ENCODE measurements around the gene ENDOU. TPM values are rescaled to one million over a fixed set of nuclear protein-coding genes. Genes with fewer than 3 reads are reported as not detected.

ENDOU gene
- polyA plus RNA-seq, 2 of the 4 experiments (the other 2 are of a cell fraction), result not detected

DNA sequence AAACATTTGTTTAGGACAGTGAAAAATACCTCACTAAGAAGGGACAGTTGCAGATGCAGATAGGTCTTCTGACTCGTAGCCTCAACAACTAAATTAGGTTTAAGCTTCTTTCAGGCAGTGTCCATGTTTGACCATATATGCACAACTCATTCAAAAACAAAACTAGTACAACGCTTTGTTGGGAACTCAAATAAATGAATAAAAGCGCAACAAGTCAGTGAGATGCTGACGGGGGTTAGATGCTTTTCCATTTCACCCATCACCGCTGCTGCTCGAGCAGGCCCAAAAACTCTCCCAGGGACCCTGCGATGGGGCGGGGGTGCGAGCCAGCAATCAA, 20.1 kb downstream of the ENDOU start (continued):
- TF ChIP-seq, protein P1, sequence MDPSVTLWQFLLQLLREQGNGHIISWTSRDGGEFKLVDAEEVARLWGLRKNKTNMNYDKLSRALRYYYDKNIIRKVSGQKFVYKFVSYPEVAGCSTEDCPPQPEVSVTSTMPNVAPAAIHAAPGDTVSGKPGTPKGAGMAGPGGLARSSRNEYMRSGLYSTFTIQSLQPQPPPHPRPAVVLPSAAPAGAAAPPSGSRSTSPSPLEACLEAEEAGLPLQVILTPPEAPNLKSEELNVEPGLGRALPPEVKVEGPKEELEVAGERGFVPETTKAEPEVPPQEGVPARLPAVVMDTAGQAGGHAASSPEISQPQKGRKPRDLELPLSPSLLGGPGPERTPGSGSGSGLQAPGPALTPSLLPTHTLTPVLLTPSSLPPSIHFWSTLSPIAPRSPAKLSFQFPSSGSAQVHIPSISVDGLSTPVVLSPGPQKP (IDR thresholded peaks at IDR 0.05; ENCODE audit: low read depth, low read length), result no peak

DNA sequence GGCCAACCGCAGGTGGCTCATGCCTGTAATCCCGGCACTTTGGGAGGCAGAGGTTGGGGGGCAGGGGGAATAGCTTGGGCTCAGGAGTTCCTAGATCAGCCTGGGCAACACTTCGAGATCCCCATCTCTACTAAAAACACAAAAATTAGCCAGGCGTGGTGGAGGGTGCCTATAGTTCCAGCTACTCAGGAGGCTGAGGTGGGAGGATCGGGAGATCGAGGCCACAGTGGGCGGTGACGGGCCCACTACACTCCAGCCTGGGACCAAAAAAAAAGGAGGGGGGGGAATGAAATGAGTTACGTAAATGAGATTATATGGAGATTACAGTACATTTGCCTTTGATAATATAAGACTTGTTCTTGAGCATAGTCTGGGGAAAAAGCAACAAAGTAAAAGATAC, 20.6 kb downstream of the ENDOU start:
- Histone ChIP-seq H3K27ac (peak overlapping the region; percentile 90 to 96), H3K4me2 (peak overlapping the region; percentile 97), H3K4me1 (peaks cover 21% of the 10 kb centered on the region; the same call in 2 of the 3 replicates), H3K9me3 (no peaks in the 10 kb centered on the region), H3K4me3 (peak overlapping the region; percentile 81)
- ATAC-seq (no peak), DNase-seq (ENCODE audit: low read depth in 1 of 2, low spot score in 1 of 2) (no peak), FAIRE-seq (no peak)
- 90% methylated on average over 9 of the region's 9 CpGs for WGBS (ENCODE audit: missing lambda C conversion rate)
- POLR2A ChIA-PET, result no interaction called here
- TF ChIP-seq, protein P2, sequence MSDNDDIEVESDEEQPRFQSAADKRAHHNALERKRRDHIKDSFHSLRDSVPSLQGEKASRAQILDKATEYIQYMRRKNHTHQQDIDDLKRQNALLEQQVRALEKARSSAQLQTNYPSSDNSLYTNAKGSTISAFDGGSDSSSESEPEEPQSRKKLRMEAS (IDR thresholded peaks at IDR 0.05), result no peak
- no peak for TF ChIP-seq MYC (IDR thresholded peaks at IDR 0.05; ENCODE audit: borderline replicate concordance, low read length)
- TF ChIP-seq CHD2 (IDR thresholded peaks at IDR 0.05; ENCODE audit: low read length, partially characterized antibody), result no peak
- TF ChIP-seq NFE2L2 (conservative IDR thresholded peaks at IDR 0.05; ENCODE audit: low read length), result no peak
- TF ChIP-seq HEYL (CRISPR knock-in tag; IDR thresholded peaks at IDR 0.05), result no peak
- CTCF ChIA-PET, result interaction anchor here (0.7 to 17.4 kb wide), 8 partner anchors 8 to 133 kb away, joined by 3 to 343 read pairs (median 4); partner anchors contain the start of gene SLC48A1

DNA sequence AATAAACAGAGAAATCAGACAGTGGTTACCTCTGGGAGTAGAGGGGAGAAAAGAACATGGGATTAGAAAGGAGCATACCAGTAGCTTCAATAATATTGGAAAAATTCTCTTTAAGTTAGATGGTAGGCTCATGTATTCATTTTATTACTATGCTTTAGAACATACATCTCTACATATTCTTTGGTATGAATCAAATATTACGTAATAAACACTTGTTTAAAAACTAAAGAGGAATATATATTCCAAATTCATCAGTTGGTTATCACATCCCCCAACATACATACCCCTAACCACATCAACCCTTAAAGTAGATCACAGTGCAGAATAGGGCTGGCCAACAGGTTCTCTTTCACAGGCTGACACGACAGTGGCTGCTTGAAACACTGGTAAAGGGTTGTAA, 25.0 kb downstream of the ENDOU start:
- Histone ChIP-seq H3K27ac (no peak overlapping the region), H3K9me3 (no peaks in the 10 kb centered on the region), H3K4me2 (no peak overlapping the region), H3K4me1 (peaks cover 14% of the 10 kb centered on the region; the same call in 2 of the 3 replicates), H3K4me3 (no peak overlapping the region)
- FAIRE-seq (no peak), DNase-seq (ENCODE audit: low read depth in 1 of 2, low spot score in 1 of 2) (no peak), ATAC-seq (no peak)
- TF ChIP-seq POLR2AphosphoS2 (conservative IDR thresholded peaks at IDR 0.05; ENCODE audit: low read length) (no peak), SREBF2 (IDR thresholded peaks at IDR 0.05) (no peak), ZFP36 (IDR thresholded peaks at IDR 0.05; ENCODE audit: borderline replicate concordance, partially characterized antibody) (no peak), EHF (CRISPR knock-in tag; IDR thresholded peaks at IDR 0.05) (no peak), SMC3 (IDR thresholded peaks at IDR 0.05) (no peak), EP300 (IDR thresholded peaks at IDR 0.05) (no peak), FOSL2 (IDR thresholded peaks at IDR 0.05) (no peak), FOSL2 (CRISPR knock-in tag; IDR thresholded peaks at IDR 0.05) (no peak), ZNF302 (CRISPR knock-in tag; IDR thresholded peaks at IDR 0.05) (no peak), ZSCAN20 (CRISPR knock-in tag; IDR thresholded peaks at IDR 0.05) (no peak), HEYL (CRISPR knock-in tag; IDR thresholded peaks at IDR 0.05) (no peak), ESRRA (IDR thresholded peaks at IDR 0.05; ENCODE audit: borderline replicate concordance, low read length) (no peak)
- TF ChIP-seq, protein P3, sequence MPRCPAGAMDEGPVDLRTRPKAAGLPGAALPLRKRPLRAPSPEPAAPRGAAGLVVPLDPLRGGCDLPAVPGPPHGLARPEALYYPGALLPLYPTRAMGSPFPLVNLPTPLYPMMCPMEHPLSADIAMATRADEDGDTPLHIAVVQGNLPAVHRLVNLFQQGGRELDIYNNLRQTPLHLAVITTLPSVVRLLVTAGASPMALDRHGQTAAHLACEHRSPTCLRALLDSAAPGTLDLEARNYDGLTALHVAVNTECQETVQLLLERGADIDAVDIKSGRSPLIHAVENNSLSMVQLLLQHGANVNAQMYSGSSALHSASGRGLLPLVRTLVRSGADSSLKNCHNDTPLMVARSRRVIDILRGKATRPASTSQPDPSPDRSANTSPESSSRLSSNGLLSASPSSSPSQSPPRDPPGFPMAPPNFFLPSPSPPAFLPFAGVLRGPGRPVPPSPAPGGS (IDR thresholded peaks at IDR 0.05), result no peak
- TF ChIP-seq, protein P4, sequence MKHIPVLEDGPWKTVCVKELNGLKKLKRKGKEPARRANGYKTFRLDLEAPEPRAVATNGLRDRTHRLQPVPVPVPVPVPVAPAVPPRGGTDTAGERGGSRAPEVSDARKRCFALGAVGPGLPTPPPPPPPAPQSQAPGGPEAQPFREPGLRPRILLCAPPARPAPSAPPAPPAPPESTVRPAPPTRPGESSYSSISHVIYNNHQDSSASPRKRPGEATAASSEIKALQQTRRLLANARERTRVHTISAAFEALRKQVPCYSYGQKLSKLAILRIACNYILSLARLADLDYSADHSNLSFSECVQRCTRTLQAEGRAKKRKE (CRISPR knock-in tag; IDR thresholded peaks at IDR 0.05; ENCODE audit: low read depth), result no peak
- ChIA-PET CTCF (no interaction called here), POLR2A (no interaction called here)
- 88% methylated on average over 2 of the region's 2 CpGs for WGBS (ENCODE audit: missing lambda C conversion rate)

DNA sequence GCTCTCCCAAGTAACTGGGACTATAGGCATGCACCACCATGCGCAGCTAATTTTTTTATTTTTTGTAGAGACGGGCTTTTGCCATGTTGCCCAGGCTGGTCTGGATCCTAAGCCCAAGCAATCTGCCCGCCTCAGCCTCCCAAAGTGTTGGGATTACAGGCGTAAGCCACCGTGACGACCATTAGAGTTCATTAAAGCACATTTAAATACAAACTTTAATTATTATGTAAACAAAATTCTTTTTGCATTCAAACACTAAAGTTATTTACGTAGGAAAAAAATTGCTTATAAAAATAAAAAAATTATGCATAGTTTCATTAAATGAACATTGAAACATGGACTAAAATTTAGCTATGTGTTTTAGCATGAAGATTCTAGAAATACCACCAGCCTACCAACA, 26.7 kb downstream of the ENDOU start:
- no peak overlapping the region for H3K4me3 ChIP-seq
- POLR2A ChIA-PET, result no interaction called here
- no peak for DNase-seq (ENCODE audit: low read depth in 1 of 2, low spot score in 1 of 2)
- peaks cover 8% of the 10 kb centered on the region; the same call in 1 of the 3 replicates for H3K4me1 ChIP-seq
- H3K4me2 ChIP-seq, result no peak overlapping the region
- H3K27ac ChIP-seq, result no peak overlapping the region
- no peaks in the 10 kb centered on the region for H3K9me3 ChIP-seq
- TF ChIP-seq EHF (CRISPR knock-in tag; IDR thresholded peaks at IDR 0.05) (no peak), KDM1A (IDR thresholded peaks at IDR 0.05; ENCODE audit: low read depth) (no peak), CBX8 (IDR thresholded peaks at IDR 0.05) (no peak), TP53 (CRISPR knock-in tag; IDR thresholded peaks at IDR 0.05) (no peak), BHLHE40 (IDR thresholded peaks at IDR 0.05; ENCODE audit: low read depth, low read length) (no peak), ZFP36 (IDR thresholded peaks at IDR 0.05; ENCODE audit: borderline replicate concordance, partially characterized antibody) (no peak), RCOR1 (IDR thresholded peaks at IDR 0.05; ENCODE audit: low read depth, low read length) (no peak), ZC3H11A (IDR thresholded peaks at IDR 0.05) (no peak), SREBF2 (IDR thresholded peaks at IDR 0.05) (no peak)
- no peak for ATAC-seq
- 94% methylated on average over 7 of the region's 7 CpGs for WGBS (ENCODE audit: missing lambda C conversion rate)
- no peak for FAIRE-seq
- CTCF ChIA-PET, result interaction anchor here (1.4 to 1.9 kb wide), 3 partner anchors 13 to 139 kb away, joined by 3 to 6 read pairs (median 5); no protein-coding TSS in a partner anchor

Measured in A549 (cell line).